Gastroesophageal sphincter (tissue), 3 donors: ENCODE results near the gene TRMT2A.

Source experiments
- POLR2A ChIP-seq, 2 donors: fragments of 450-650 bp; IDR thresholded peaks; one replicate each; pipeline ENCODE4 v1.6.1; 2017; ENCODE audit warnings: antibody characterized with exemption in 2 of 2, mild to moderate bottlenecking in 2 of 2, moderate library complexity in 1 of 2
- TF ChIP-seq, protein P1 (sequence below), 4 experiments: fragments of 200-600 bp in 2 of 4; fragments of 450-650 bp in 2 of 4; sonication (generic) in 1 of 4; IDR thresholded peaks; one replicate each; pipeline ENCODE4 v1.5.1; 2017 to 2019; ENCODE audit warnings: antibody characterized with exemption in 4 of 4, mild to moderate bottlenecking in 2 of 4, moderate library complexity in 2 of 4

- TF ChIP-seq POLR2A (IDR thresholded peaks at IDR 0.05): no peak
- TF ChIP-seq, protein P1, sequence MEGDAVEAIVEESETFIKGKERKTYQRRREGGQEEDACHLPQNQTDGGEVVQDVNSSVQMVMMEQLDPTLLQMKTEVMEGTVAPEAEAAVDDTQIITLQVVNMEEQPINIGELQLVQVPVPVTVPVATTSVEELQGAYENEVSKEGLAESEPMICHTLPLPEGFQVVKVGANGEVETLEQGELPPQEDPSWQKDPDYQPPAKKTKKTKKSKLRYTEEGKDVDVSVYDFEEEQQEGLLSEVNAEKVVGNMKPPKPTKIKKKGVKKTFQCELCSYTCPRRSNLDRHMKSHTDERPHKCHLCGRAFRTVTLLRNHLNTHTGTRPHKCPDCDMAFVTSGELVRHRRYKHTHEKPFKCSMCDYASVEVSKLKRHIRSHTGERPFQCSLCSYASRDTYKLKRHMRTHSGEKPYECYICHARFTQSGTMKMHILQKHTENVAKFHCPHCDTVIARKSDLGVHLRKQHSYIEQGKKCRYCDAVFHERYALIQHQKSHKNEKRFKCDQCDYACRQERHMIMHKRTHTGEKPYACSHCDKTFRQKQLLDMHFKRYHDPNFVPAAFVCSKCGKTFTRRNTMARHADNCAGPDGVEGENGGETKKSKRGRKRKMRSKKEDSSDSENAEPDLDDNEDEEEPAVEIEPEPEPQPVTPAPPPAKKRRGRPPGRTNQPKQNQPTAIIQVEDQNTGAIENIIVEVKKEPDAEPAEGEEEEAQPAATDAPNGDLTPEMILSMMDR (IDR thresholded peaks at IDR 0.05): no peak
Measured at GRCh38 chr22:20076627-20077172, 40.3 kb downstream of the TRMT2A start.
